Choroid plexus epithelial cell (primary cell): Measurements from ENCODE around the gene RBM47.

Experiments used
- DNase-seq: peaks from one replicate; pipeline ENCODE4 v3.0.0-alpha.2; 2010; ENCODE audit warnings: low read depth
- H3K4me3 ChIP-seq: 2 replicates; pipeline ENCODE4 v1.5.1; 2011; ENCODE audit warnings: low read depth, mild to moderate bottlenecking, control low read depth, low read length, moderate library complexity
- CTCF ChIP-seq: conservative IDR thresholded peaks from 2 replicates; pipeline ENCODE4 v1.5.1; 2011; ENCODE audit warnings: low read depth, mild to moderate bottlenecking, control low read depth, inconsistent platforms, low read length, moderate library complexity

The RBM47 gene

GRCh38 chr4:40623707-40624106, 6.0 kb downstream of the RBM47 start:
- H3K4me3 ChIP-seq = no peak overlapping the region
- no peak for TF ChIP-seq CTCF
- no peak for DNase-seq

DNA sequence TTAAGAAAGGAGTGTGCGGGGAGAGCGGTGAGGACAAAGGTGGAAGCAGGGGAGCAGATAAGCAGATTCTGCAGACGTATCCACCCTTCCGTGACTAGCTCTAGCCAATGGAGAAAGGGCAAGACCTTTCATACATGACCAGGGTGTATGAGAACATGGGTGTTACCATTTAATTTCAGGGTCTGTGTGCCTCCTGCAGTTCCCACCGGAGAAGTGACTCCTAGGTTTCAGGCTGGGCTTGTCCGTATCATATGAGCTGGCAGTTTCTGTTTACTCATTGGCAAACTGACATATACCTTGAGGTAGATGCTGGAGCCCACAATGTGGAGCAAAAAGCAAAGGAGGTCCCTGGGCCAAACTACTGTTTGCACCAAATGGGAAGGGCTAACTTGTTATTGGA, 6.8 kb downstream of the RBM47 start:
- H3K4me3 ChIP-seq = no peak overlapping the region
- no peak for DNase-seq

DNA sequence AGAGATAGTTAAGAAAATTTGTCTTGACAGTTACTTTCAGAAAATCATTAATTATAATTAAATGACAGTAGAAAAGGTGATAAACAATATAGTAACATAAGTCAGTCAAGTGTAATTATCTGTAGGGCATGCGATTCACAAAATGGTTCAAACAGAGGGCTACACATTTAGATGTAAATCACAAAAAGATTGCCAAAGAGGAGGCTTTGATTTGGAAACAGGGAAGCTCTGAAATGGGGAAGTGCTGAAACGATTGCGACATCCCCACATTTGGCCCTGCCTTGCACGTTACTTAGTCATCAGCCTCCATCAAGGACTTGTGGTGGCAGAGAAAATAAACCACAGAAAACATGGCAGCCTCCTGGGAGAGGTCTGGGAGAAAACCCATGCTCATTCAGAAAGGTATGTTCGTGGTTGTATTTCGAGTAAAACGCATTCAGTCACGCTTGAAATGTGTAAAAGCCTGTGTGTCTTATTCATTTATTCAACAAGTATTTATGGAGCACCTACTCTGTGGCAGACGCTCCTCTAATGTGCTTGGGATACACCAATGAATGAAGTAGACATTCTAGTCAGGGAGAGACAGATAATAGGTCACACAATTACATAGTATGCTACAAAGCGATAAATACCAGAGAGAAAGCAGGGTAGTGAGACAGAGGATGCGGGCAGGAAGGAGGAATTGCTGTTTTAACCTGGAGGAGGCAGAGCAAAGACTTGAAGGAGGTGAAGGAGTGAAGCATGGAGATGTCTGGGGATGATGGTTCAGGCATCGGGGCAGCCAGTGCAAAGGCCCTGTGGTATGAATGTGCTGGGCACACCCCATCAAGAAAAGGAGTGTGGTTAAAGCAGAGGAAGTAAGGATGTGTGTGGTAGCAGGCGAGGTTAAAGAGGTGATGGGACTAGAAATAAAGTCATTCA, 7.8 kb downstream of the RBM47 start:
- no peak for TF ChIP-seq CTCF
- H3K4me3 ChIP-seq = no peak overlapping the region
- peak; percentile 98 for DNase-seq

More for the DNA sequence above, 6.8 kb downstream of the RBM47 start:
- no peak for TF ChIP-seq CTCF

GRCh38 chr4:40621229-40621591, 8.5 kb downstream of the RBM47 start:
- no peak for TF ChIP-seq CTCF
- peak; percentile 11 for DNase-seq
- H3K4me3 ChIP-seq = no peak overlapping the region

DNA sequence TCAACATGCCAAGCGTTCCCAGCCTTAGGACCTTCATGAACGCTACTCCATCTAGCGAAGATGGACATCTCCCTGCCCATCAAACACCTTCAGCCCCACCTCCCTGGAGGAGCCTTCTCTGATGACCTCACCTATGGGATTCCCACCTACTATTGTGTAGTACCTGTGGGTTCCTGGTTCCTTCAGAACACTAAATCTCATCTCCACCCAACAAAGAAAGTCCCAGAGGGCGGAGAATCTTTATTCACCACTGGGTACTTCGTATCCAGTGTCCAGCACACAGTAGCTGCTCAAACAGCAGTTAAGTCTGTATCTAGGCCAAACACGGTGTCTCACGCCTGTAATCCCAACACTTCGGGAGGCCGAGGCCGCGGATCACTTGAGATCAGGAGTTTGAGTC, 10.1 kb downstream of the RBM47 start:
- no peak overlapping the region for H3K4me3 ChIP-seq
- DNase-seq = no peak
- TF ChIP-seq CTCF = no peak

- no peak for TF ChIP-seq CTCF
- no peak for DNase-seq
- no peak overlapping the region for H3K4me3 ChIP-seq
Measured at GRCh38 chr4:40617872-40618271, 11.8 kb downstream of the RBM47 start.

DNA sequence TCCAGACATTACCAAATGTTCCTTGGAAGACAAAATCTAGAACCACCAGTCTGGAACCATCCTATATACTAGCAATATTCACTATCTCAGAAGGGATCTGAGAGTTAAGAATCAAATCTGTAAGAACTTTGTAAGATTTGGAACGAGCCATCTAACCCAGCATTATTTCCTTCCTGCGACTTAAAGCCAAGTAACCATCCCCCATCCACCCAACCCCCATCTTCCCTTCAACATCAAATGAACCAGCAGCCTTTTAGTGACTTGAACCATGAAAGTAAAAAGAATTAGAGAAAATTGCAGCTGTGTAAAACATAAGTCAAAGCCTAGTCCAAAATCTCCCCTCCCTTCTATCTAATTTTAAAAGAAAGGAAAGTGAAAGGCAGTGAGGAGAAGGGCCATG, 15.6 kb downstream of the RBM47 start:
- TF ChIP-seq CTCF = no peak
- H3K4me3 ChIP-seq = no peak overlapping the region
- DNase-seq = no peak
